ENCODE measurements around the gene DISC1.

- TF ChIP-seq POLR2AphosphoS5 (IDR thresholded peaks at IDR 0.05): no peak
- TF ChIP-seq CTCF (IDR thresholded peaks at IDR 0.05): no peak
Observed at GRCh38 chr1:231939118-231939517, 312.5 kb downstream of the DISC1 start.
